ENCODE results near the gene RTL1.

DNA sequence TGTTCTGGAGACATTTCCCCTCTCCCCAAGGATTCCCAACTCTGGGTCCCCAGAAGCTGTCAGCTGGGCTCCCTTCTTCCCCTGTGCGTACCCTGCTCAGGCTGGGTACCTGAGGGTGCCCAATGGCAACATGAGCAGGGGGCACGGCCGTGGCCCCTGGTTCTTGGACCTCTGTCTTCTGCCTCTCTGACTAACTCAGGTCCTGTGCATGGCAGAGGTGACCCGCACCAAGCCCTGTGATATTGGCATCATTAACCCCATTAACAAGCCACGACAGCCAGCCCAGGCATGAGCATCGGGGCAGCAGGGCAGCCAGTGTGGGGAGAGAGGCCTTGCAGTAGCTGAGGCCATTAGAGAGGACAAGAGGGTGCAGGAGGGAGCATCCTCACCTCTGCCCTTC is 28.4 kb downstream of the RTL1 start:
- TF ChIP-seq, protein P1, sequence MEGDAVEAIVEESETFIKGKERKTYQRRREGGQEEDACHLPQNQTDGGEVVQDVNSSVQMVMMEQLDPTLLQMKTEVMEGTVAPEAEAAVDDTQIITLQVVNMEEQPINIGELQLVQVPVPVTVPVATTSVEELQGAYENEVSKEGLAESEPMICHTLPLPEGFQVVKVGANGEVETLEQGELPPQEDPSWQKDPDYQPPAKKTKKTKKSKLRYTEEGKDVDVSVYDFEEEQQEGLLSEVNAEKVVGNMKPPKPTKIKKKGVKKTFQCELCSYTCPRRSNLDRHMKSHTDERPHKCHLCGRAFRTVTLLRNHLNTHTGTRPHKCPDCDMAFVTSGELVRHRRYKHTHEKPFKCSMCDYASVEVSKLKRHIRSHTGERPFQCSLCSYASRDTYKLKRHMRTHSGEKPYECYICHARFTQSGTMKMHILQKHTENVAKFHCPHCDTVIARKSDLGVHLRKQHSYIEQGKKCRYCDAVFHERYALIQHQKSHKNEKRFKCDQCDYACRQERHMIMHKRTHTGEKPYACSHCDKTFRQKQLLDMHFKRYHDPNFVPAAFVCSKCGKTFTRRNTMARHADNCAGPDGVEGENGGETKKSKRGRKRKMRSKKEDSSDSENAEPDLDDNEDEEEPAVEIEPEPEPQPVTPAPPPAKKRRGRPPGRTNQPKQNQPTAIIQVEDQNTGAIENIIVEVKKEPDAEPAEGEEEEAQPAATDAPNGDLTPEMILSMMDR (conservative IDR thresholded peaks at IDR 0.05) = no peak
- TF ChIP-seq ZFX (IDR thresholded peaks at IDR 0.05) = no peak

Measured in C4-2B (cell line).